Stomach smooth muscle (tissue), 2 donors: Measurements from ENCODE around the gene BACE2.

Experiments
- H3K27ac ChIP-seq: one replicate; pipeline ENCODE4 v1.7.0; 2013; ENCODE audit warnings: mild to moderate bottlenecking, low read length, inconsistent platforms
- H3K27me3 ChIP-seq, 2 donors: one replicate each; pipeline ENCODE4 v1.7.0; 2013; ENCODE audit warnings: low read length in 2 of 2; ENCODE audit not compliant: insufficient read depth in 2 of 2, control insufficient read depth in 1 of 2
- H3K36me3 ChIP-seq, 2 donors: one replicate each; pipeline ENCODE4 v1.7.0; 2013; ENCODE audit warnings: low read length in 2 of 2; ENCODE audit not compliant: control insufficient read depth in 2 of 2, insufficient read depth in 2 of 2
- H3K4me1 ChIP-seq: one replicate; pipeline ENCODE4 v1.7.0; 2013; ENCODE audit warnings: low read length; ENCODE audit not compliant: control insufficient read depth, insufficient read depth
- H3K4me3 ChIP-seq, 2 donors: one replicate each; pipeline ENCODE4 v1.7.0; 2013; ENCODE audit warnings: low read length in 2 of 2
- H3K9ac ChIP-seq, 2 donors: one replicate each; pipeline ENCODE4 v1.7.0; 2013; ENCODE audit warnings: low read length in 2 of 2, mild to moderate bottlenecking in 1 of 2
- H3K9me3 ChIP-seq, 2 donors: one replicate each; pipeline ENCODE4 v1.7.0; 2013; ENCODE audit warnings: low read length in 2 of 2; ENCODE audit not compliant: control insufficient read depth in 2 of 2
- donor health status: healthy.
- donor health status: Pancreatic carcinoma.

Gene BACE2

GRCh38 chr21:41167348-41168342, at the start of gene BACE2:
TSS of gene BACE2 (plus strand) at chr21:41168160. CDS start at chr21:41168264, 104 bp downstream.
- Histone ChIP-seq H3K4me3 (peak within 1 kb of the TSS; percentile 65 to 79), H3K4me1 (peaks cover 20% of the 10 kb centered on the region), H3K36me3 (no peaks in the 10 kb centered on the region), H3K9me3 (no peaks in the 10 kb centered on the region), H3K9ac (peak within 1 kb of the TSS; percentile 82 to 88), H3K27ac (peak within 1 kb of the TSS; percentile 88), H3K27me3 (no peaks in the 10 kb centered on the region)

GRCh38 chr21:41119901-41120300, 48.1 kb upstream of the BACE2 start:
- Histone ChIP-seq H3K4me1 (peaks cover 3% of the 10 kb centered on the region), H3K36me3 (no peaks in the 10 kb centered on the region), H3K27me3 (peaks cover 0 to 3% of the 10 kb centered on the region in 2 donors), H3K27ac (no peak overlapping the region), H3K4me3 (no peak overlapping the region), H3K9ac (no peak overlapping the region), H3K9me3 (no peaks in the 10 kb centered on the region)

GRCh38 chr21:41120997-41121396, 47.0 kb upstream of the BACE2 start:
- Histone ChIP-seq H3K9me3 (no peaks in the 10 kb centered on the region), H3K36me3 (no peaks in the 10 kb centered on the region), H3K9ac (no peak overlapping the region), H3K4me3 (no peak overlapping the region), H3K27ac (no peak overlapping the region), H3K27me3 (peaks cover 0 to 3% of the 10 kb centered on the region in 2 donors), H3K4me1 (peaks cover 3% of the 10 kb centered on the region)

- H3K36me3 ChIP-seq = no peaks in the 10 kb centered on the region
- H3K9ac ChIP-seq = no peak overlapping the region
- H3K4me1 ChIP-seq = peaks cover 3% of the 10 kb centered on the region
- no peak overlapping the region for H3K4me3 ChIP-seq
- peaks cover 0 to 4% of the 10 kb centered on the region in 2 donors for H3K27me3 ChIP-seq
- no peaks in the 10 kb centered on the region for H3K9me3 ChIP-seq
- no peak overlapping the region for H3K27ac ChIP-seq
Measured at GRCh38 chr21:41121785-41122415, 46.1 kb upstream of the BACE2 start.

- Histone ChIP-seq H3K9me3 (no peaks in the 10 kb centered on the region), H3K36me3 (no peaks in the 10 kb centered on the region), H3K4me1 (peaks cover 3% of the 10 kb centered on the region), H3K27ac (no peak overlapping the region), H3K9ac (peak overlapping the region in 1 of 2 donors; percentile 42), H3K4me3 (peak overlapping the region; percentile 41 to 51), H3K27me3 (peaks cover 0 to 3% of the 10 kb centered on the region in 2 donors)
Measured at GRCh38 chr21:41124641-41125201, 43.2 kb upstream of the BACE2 start.

- no peaks in the 10 kb centered on the region for H3K4me1 ChIP-seq
Measured at GRCh38 chr21:41128981-41129380, 39.0 kb upstream of the BACE2 start.

GRCh38 chr21:41130883-41131282, 37.1 kb upstream of the BACE2 start:
- no peak overlapping the region for H3K9ac ChIP-seq

More at GRCh38 chr21:41128981-41129380, 39.0 kb upstream of the BACE2 start:
- no peak overlapping the region for H3K9ac ChIP-seq
- H3K9me3 ChIP-seq = no peaks in the 10 kb centered on the region
- H3K27me3 ChIP-seq = peaks cover 0 to 3% of the 10 kb centered on the region in 2 donors
- no peak overlapping the region for H3K27ac ChIP-seq
- no peak overlapping the region for H3K4me3 ChIP-seq
- no peaks in the 10 kb centered on the region for H3K36me3 ChIP-seq

GRCh38 chr21:41133874-41134522, 34.0 kb upstream of the BACE2 start:
- H3K36me3 ChIP-seq = no peaks in the 10 kb centered on the region
- H3K27ac ChIP-seq = no peak overlapping the region
- H3K4me1 ChIP-seq = peaks cover 3% of the 10 kb centered on the region
- no peak overlapping the region for H3K4me3 ChIP-seq
- H3K9ac ChIP-seq = no peak overlapping the region
- H3K27me3 ChIP-seq = peaks cover 5 to 6% of the 10 kb centered on the region in 2 donors
- no peaks in the 10 kb centered on the region for H3K9me3 ChIP-seq

More at GRCh38 chr21:41130883-41131282, 37.1 kb upstream of the BACE2 start:
- no peak overlapping the region for H3K4me3 ChIP-seq
- no peak overlapping the region for H3K27ac ChIP-seq
- peaks cover 3% of the 10 kb centered on the region for H3K4me1 ChIP-seq
- H3K27me3 ChIP-seq = peaks cover 0 to 3% of the 10 kb centered on the region in 2 donors
- no peaks in the 10 kb centered on the region for H3K9me3 ChIP-seq
- H3K36me3 ChIP-seq = no peaks in the 10 kb centered on the region

- Histone ChIP-seq H3K36me3 (no peaks in the 10 kb centered on the region), H3K9ac (no peak overlapping the region), H3K9me3 (no peaks in the 10 kb centered on the region), H3K4me3 (no peak overlapping the region), H3K27me3 (peaks cover 5 to 6% of the 10 kb centered on the region in 2 donors), H3K27ac (no peak overlapping the region), H3K4me1 (peaks cover 6% of the 10 kb centered on the region)
Measured at GRCh38 chr21:41135746-41136145, 32.2 kb upstream of the BACE2 start.

GRCh38 chr21:41136286-41136685, 31.7 kb upstream of the BACE2 start:
- Histone ChIP-seq H3K36me3 (no peaks in the 10 kb centered on the region), H3K27me3 (peaks cover 5 to 6% of the 10 kb centered on the region in 2 donors), H3K4me1 (peaks cover 10% of the 10 kb centered on the region), H3K9me3 (no peaks in the 10 kb centered on the region), H3K4me3 (no peak overlapping the region), H3K9ac (no peak overlapping the region), H3K27ac (no peak overlapping the region)
